WTC11 (cell line): ENCODE measurements around the gene SLC15A1.

Source experiments
- ARID4B ChIP-seq: sonication (generic); formaldehyde crosslinking; IDR thresholded peaks from 2 replicates; pipeline ENCODE4 v1.8.0; 2023; ENCODE audit warnings: missing genetic modification reagents, mild to moderate bottlenecking, borderline replicate concordance
- ATF2 ChIP-seq: sonication (generic); formaldehyde crosslinking; IDR thresholded peaks from 2 replicates; pipeline ENCODE4 v1.8.1; 2022; ENCODE audit warnings: low read depth, missing genetic modification reagents, borderline replicate concordance
- ATF6 ChIP-seq: sonication (generic); formaldehyde crosslinking; IDR thresholded peaks from 2 replicates; pipeline ENCODE4 v1.8.1; 2023; ENCODE audit warnings: mild to moderate bottlenecking, missing genetic modification reagents
- CREB1 ChIP-seq: sonication (generic); formaldehyde crosslinking; IDR thresholded peaks from 2 replicates; pipeline ENCODE4 v1.8.0; 2023; ENCODE audit warnings: mild to moderate bottlenecking, missing genetic modification reagents
- CTCF ChIP-seq: fragments of 200-600 bp; IDR thresholded peaks from 2 replicates; pipeline ENCODE4 v1.8.0; 2022; ENCODE audit warnings: antibody characterized with exemption
- ESRRA ChIP-seq: sonication (generic); formaldehyde crosslinking; IDR thresholded peaks from 2 replicates; pipeline ENCODE4 v1.8.1; 2022; ENCODE audit warnings: mild to moderate bottlenecking, missing genetic modification reagents, borderline replicate concordance
- IRF1 ChIP-seq: sonication (generic); formaldehyde crosslinking; IDR thresholded peaks from 2 replicates; pipeline ENCODE4 v1.8.0; 2023; ENCODE audit warnings: missing genetic modification reagents
- MAX ChIP-seq: sonication (generic); formaldehyde crosslinking; IDR thresholded peaks from 2 replicates; pipeline ENCODE4 v1.8.0; 2022; ENCODE audit warnings: mild to moderate bottlenecking, missing genetic modification reagents
- NFE2L1 ChIP-seq: sonication (generic); formaldehyde crosslinking; IDR thresholded peaks from 2 replicates; pipeline ENCODE4 v1.8.1; 2023; ENCODE audit warnings: missing genetic modification reagents
- USF2 ChIP-seq: sonication (generic); formaldehyde crosslinking; IDR thresholded peaks from 2 replicates; pipeline ENCODE4 v1.8.1; 2023; ENCODE audit warnings: mild to moderate bottlenecking, missing genetic modification reagents, moderate library complexity

GRCh38 chr13:98648686-98649085 is 103.8 kb downstream of the SLC15A1 start:
- TF ChIP-seq CTCF (no peak), ATF2 (CRISPR knock-in tag) (no peak), USF2 (no peak), ARID4B (no peak), ATF6 (no peak), MAX (CRISPR knock-in tag) (no peak), IRF1 (no peak), NFE2L1 (no peak), ESRRA (CRISPR knock-in tag) (no peak), CREB1 (no peak)
